Adipocyte (in vitro differentiated cells): ENCODE measurements around the gene GUSB.
A peak's percentile ranks its signal among the peaks of the same experiment; 100 is the strongest.
"Not testable (repeated sequence)": the region's sequence is repeated elsewhere in the genome, so short reads cannot be mapped to it uniquely, and the experiment has no call there.

Experiments used
- DNase-seq: peaks from one replicate; pipeline ENCODE4 v3.0.0-alpha.2; 2015; ENCODE audit warnings: low read depth
- H3K27me3 ChIP-seq: replicated peaks from 2 replicates; pipeline ENCODE4 v1.7.0; 2013; ENCODE audit warnings: mild to moderate bottlenecking, low read length, moderate library complexity; ENCODE audit not compliant: control insufficient read depth, insufficient read depth
- H3K36me3 ChIP-seq: 2 replicates; pipeline ENCODE4 v1.7.0; 2013; ENCODE audit warnings: low read length, mild to moderate bottlenecking, moderate library complexity; ENCODE audit not compliant: control insufficient read depth, insufficient read depth, severe bottlenecking
- H3K4me1 ChIP-seq: 2 replicates; pipeline ENCODE4 v1.7.0; 2013; ENCODE audit warnings: mild to moderate bottlenecking, low read length, moderate library complexity; ENCODE audit not compliant: control insufficient read depth, insufficient read depth
- H3K4me3 ChIP-seq: 2 replicates; pipeline ENCODE4 v1.7.0; 2013; ENCODE audit warnings: mild to moderate bottlenecking, low read length, moderate library complexity
- H3K9ac ChIP-seq: 2 replicates; pipeline ENCODE4 v1.7.0; 2013; ENCODE audit warnings: mild to moderate bottlenecking, low read length, moderate library complexity
- H3K9me3 ChIP-seq: 2 replicates; pipeline ENCODE4 v1.7.0; 2013; ENCODE audit warnings: mild to moderate bottlenecking, low read length, moderate library complexity; ENCODE audit not compliant: control insufficient read depth

GUSB gene

DNA sequence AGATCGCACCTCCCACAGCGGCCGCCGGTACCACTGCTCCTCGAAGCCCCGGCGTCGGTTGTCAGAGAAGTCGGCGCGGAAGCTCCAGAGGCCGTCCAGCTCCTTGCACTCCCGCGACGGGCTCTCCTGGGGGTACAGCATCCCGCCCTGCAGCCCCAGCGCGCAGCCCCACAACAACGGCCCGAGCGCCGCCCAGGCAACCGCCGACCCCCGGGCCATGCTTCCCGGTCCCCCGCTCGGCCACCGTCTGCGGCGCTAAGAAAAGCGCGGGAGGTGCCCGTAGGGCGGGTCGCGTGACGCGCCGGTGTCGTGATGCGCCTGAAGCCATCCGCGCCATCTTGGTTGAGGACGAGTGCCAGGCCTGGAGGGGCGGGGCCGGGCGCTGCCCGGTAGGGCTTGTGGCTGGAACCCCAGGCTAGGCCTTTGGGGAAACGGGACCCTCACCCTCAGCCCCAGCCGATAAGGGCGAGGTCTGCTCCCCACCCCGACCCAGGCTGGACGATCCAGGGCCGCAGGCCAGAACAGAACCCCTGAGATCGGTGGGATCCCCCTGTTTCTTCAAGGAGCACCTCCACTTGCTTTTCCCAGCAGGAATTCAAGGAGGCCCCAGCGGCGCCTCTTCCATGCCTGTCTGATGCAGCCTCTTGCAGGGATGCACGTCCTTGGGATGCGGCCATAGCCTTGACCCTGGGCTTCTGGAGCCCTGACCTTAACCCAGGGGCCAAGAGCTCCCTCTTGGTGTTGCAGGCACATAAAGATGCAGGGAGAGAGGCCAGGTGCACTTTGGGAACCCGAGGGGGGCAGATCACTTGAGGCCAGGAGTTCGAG lies at the start of gene GUSB:
Gene GUSB (minus strand): TSS at position 249 of the 828 bp plus-strand sequence. CDS start 30 bp downstream, at position 219.
- H3K36me3 ChIP-seq = no peaks in the 10 kb centered on the region
- no peaks in the 10 kb centered on the region for H3K27me3 ChIP-seq
- peak within 1 kb of the TSS; percentile 90 for H3K4me3 ChIP-seq
- H3K9ac ChIP-seq = peak within 1 kb of the TSS; percentile 95
- peak; percentile 93 for DNase-seq
- H3K4me1 ChIP-seq = peaks cover 16% of the 10 kb centered on the region
- H3K9me3 ChIP-seq = no peaks in the 10 kb centered on the region

DNA sequence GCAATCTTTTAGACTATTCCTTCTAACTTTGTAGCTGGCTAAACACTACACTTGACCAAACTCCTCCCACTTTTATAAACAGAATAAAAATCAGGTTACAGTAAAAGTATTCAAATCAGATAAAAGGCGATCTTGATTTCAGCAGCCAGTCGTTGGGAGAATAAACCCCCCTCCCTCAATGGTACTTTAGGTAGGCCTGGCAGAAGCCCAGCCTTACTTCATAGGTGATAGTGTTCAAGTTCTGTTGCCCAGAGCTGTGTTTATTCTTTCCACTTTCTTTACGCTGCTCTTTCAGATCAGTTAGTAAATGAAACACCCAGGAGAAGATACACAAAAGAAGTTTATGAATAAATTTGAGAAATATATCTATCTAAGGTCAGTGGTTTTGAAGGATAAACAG lies 46.3 kb upstream of the GUSB start:
- DNase-seq, H3K27me3 ChIP-seq, H3K36me3 ChIP-seq, H3K4me3 ChIP-seq, H3K9ac ChIP-seq, H3K4me1 ChIP-seq, H3K9me3 ChIP-seq: not testable (repeated sequence)

DNA sequence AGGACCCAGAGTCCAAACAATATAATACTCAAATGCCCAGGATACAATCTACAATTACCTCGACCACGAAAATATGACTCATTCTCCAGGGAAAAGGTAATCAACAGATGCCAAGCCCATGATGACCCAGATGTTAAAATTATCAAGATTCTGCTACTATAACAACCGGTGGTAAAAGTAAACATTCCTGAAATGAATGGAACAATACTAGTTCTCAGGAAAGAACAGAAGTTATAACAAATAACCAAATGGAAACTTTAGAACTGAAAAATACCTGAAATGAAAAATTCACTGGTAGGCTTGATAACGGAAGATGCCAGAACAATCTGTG lies 34.1 kb upstream of the GUSB start:
- H3K9ac ChIP-seq = no peak overlapping the region
- H3K27me3 ChIP-seq = peaks cover 2% of the 10 kb centered on the region
- H3K4me1 ChIP-seq = peaks cover 6% of the 10 kb centered on the region
- no peaks in the 10 kb centered on the region for H3K9me3 ChIP-seq
- no peak overlapping the region for H3K4me3 ChIP-seq
- DNase-seq = peak; percentile 30
- no peaks in the 10 kb centered on the region for H3K36me3 ChIP-seq

- peaks cover 2% of the 10 kb centered on the region for H3K27me3 ChIP-seq
- H3K4me1 ChIP-seq = peaks cover 6% of the 10 kb centered on the region
- no peak overlapping the region for H3K4me3 ChIP-seq
- no peak overlapping the region for H3K9ac ChIP-seq
- H3K9me3 ChIP-seq = no peaks in the 10 kb centered on the region
- no peak for DNase-seq
- H3K36me3 ChIP-seq = no peaks in the 10 kb centered on the region
Measured at GRCh38 chr7:66015440-66016130, 33.6 kb upstream of the GUSB start.

GRCh38 chr7:66013938-66014337 lies 31.9 kb upstream of the GUSB start:
- Histone ChIP-seq H3K9me3 (no peaks in the 10 kb centered on the region), H3K4me1 (peaks cover 6% of the 10 kb centered on the region), H3K4me3 (no peak overlapping the region), H3K27me3 (peaks cover 2% of the 10 kb centered on the region), H3K36me3 (no peaks in the 10 kb centered on the region), H3K9ac (no peak overlapping the region)
- DNase-seq = peak; percentile 56

- H3K4me3 ChIP-seq = no peak overlapping the region
- H3K36me3 ChIP-seq = no peaks in the 10 kb centered on the region
- DNase-seq = no peak
- no peak overlapping the region for H3K9ac ChIP-seq
- H3K9me3 ChIP-seq = no peaks in the 10 kb centered on the region
- no peaks in the 10 kb centered on the region for H3K27me3 ChIP-seq
- H3K4me1 ChIP-seq = no peaks in the 10 kb centered on the region
Measured at GRCh38 chr7:66007232-66007631, 25.2 kb upstream of the GUSB start.

DNA sequence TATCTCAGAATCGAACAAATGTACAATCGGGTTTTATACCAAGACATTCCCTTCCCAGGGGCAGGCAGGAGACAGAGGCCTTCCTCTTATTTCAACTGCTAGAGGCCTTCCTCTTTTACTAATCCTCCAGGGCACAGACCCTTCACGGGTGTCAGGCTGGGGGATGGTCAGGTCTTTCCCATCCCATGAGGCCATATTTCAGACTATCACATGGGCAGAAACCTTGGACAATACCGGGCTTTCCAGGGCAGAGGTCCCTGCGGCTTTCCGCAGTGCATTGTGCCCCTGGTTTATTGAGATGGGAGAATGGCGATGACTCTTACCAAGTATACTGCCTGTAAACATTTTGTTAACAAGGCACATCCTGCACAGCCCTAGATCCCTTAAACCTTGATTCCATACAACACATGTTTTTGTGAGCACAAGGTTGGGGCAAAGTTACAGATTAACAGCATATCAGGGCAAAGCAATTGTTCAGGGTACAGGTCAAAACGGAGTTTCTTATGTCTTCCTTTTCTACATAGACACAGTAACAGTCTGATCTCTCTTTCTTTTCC lies 23.2 kb upstream of the GUSB start:
- not testable (repeated sequence) for H3K9me3 ChIP-seq, H3K4me1 ChIP-seq, H3K36me3 ChIP-seq, H3K9ac ChIP-seq, DNase-seq, H3K4me3 ChIP-seq, H3K27me3 ChIP-seq

GRCh38 chr7:66000823-66001417 lies 18.9 kb upstream of the GUSB start:
- not testable (repeated sequence) for DNase-seq, H3K27me3 ChIP-seq, H3K9me3 ChIP-seq, H3K36me3 ChIP-seq, H3K4me3 ChIP-seq, H3K9ac ChIP-seq, H3K4me1 ChIP-seq

DNA sequence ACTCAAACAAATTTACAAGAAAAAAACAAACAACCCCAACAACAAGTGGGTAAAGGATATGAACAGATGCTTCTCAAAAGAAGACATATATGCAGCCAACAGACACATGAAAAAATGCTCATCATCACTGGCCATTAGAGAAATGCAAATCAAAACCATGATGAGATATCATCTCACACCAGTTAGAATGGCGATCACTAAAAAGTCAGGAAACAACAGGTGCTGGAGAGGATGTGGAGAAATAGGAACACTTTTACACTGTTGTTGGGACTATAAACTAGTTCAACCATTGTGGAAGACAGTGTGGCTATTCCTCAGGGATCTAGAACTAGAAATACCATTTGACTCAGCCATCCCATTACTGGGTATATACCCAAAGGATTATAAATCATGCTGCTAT lies 13.0 kb upstream of the GUSB start:
- not testable (repeated sequence) for DNase-seq

DNA sequence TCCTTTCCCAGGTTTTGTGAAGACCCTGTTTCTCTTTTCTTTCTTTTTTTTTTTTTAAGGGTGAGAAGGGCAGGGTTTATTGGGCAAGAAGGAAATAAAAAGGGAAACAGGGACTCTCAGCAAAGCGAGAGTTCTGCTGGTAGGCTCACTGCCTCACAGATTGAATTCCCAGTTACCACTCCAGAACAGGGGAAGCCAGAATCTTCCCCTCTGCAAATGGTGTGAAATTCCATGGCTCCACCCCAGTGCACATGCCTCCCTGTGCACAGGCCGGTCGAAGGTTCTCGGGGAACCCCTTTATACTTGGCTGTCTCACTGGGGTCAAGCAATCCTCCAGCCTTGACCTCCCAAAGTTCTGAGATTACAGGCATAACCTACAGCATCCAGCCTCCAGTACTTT lies 10.5 kb upstream of the GUSB start:
- Histone ChIP-seq H3K36me3 (no peaks in the 10 kb centered on the region), H3K4me1 (no peaks in the 10 kb centered on the region), H3K9ac (no peak overlapping the region), H3K4me3 (no peak overlapping the region), H3K27me3 (no peaks in the 10 kb centered on the region), H3K9me3 (no peaks in the 10 kb centered on the region)
- DNase-seq = no peak

More for the DNA sequence above, 13.0 kb upstream of the GUSB start:
- H3K27me3 ChIP-seq, H3K9ac ChIP-seq, H3K4me1 ChIP-seq, H3K4me3 ChIP-seq, H3K36me3 ChIP-seq, H3K9me3 ChIP-seq: not testable (repeated sequence)

GRCh38 chr7:65991829-65992228 lies 9.8 kb upstream of the GUSB start:
- not testable (repeated sequence) for H3K4me3 ChIP-seq, H3K36me3 ChIP-seq, H3K4me1 ChIP-seq, H3K27me3 ChIP-seq, H3K9ac ChIP-seq, H3K9me3 ChIP-seq, DNase-seq
